Measurements from ENCODE around the gene DEXI.

DNA sequence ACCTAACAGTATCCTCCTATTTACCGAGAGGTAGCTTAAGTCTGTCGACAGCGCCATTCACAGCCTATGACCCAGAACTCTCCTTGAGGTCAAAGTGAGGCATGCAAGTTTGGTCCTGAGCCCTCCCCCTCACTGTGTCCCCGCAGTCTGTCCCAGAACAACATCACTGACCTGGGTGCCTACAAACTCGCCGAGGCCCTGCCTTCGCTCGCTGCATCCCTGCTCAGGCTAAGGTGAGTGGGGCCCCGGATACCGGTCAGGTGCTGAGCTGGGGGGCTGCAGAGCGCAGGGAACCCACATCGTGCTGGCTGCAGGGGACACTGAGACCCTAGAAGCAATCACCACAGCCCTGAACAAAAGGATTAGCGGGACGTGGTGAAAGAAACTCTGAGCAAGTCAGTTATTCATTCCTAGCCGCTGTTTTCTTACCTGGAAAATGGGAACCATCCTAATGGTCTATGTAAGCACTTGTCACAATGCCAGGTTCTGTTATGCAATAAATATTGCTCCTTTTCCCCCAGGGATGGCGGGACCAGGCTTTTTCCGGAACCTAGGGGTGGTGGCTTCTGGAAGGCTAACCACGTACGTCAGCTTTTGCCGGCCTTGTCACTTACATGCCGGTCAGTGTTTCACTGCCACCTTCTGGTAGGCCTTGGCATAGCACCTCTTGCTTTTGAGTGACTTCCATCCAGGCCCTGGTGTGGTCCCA is 23.8 kb downstream of the DEXI start:
- TF ChIP-seq EZH2 (IDR thresholded peaks at IDR 0.05; ENCODE audit: insufficient read depth, poor library complexity, severe bottlenecking) = no peak
- TF ChIP-seq EZH2phosphoT487 (IDR thresholded peaks at IDR 0.05; ENCODE audit: insufficient read depth, low read depth) = no peak

Data from GM23248 (cell line).